Adrenal gland (tissue), 5 donors: ENCODE measurements around the gene ADAMTS4.

Source experiments
- CTCF ChIP-seq, 6 experiments: fragments of 450-650 bp in 4 of 6; fragments of 200-600 bp in 2 of 6; sonication (generic) in 1 of 6; IDR thresholded peaks; 1 replicate in 5 of 6; 2 replicates in 1 of 6; pipeline versions ENCODE4 v1.5.1 to v1.8.0; 2016 to 2021; ENCODE audit warnings: antibody characterized with exemption in 6 of 6, mild to moderate bottlenecking in 2 of 6, moderate library complexity in 1 of 6
- POLR2A ChIP-seq, 2 donors: fragments of 450-650 bp; IDR thresholded peaks; one replicate each; pipeline ENCODE4 v1.6.1; 2017; ENCODE audit warnings: antibody characterized with exemption in 2 of 2, mild to moderate bottlenecking in 2 of 2, moderate library complexity in 1 of 2
- donor health status: DM: no; HTN: no; CAD: no.

- peak in 1 of 6 experiments; percentile 3 for TF ChIP-seq CTCF (IDR thresholded peaks at IDR 0.05)
- peak; percentile 51 to 88 for TF ChIP-seq POLR2A (IDR thresholded peaks at IDR 0.05)
Observed at GRCh38 chr1:161201836-161202712, 3.2 kb upstream of the ADAMTS4 start, which contains the start of gene NDUFS2.
